ENCODE measurements around the gene RILPL1.

Gene RILPL1

DNA sequence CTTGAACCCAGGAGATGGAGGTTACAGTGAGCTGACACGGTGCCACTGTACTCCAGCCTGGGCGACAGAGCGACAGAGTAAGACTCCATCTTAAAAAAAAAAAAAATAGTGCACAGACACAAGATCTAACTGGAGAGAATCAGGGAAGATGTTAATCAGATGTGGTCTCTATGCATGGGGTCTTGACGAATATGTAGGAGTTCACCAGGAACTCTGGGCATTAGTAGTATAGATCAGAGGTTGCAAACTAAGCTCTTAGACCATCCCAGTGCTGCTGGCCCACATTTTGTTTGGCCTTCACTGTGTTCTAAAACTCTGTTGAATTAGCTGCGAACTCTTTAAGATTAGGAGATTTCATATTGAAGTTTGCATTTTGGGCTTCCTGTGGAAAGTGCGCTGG is 43.9 kb downstream of the RILPL1 start:
- Histone ChIP-seq H3K36me3 (ENCODE audit: insufficient read depth, low read length) (no peaks in the 10 kb centered on the region), H3K9ac (ENCODE audit: low read length) (no peak overlapping the region), H2AFZ (ENCODE audit: low read length) (no peak overlapping the region), H3K79me2 (ENCODE audit: insufficient read depth, low read length) (no peaks in the 10 kb centered on the region), H3K9me2 (ENCODE audit: low read depth, low read length) (no peaks in the 10 kb centered on the region), H3F3A (ENCODE audit: insufficient read depth, low read length) (no peaks in the 10 kb centered on the region), H3K4me1 (ENCODE audit: insufficient read depth, low read length, severe bottlenecking) (no peaks in the 10 kb centered on the region), H3K27ac (ENCODE audit: low read depth, low read length, poor library complexity, severe bottlenecking) (no peak overlapping the region), H3K27me3 (ENCODE audit: insufficient read depth, low read length) (no peaks in the 10 kb centered on the region), H3K4me3 (ENCODE audit: low read depth, low read length, poor library complexity, severe bottlenecking) (no peak overlapping the region), H3K9me3 (ENCODE audit: low read length) (no peaks in the 10 kb centered on the region), H3K4me2 (ENCODE audit: low read length) (no peak overlapping the region), H4K20me1 (ENCODE audit: insufficient read depth, low read length) (no peaks in the 10 kb centered on the region)
- no peak for TF ChIP-seq EZH2 (IDR thresholded peaks at IDR 0.05; ENCODE audit: borderline replicate concordance, low read length)
- TF ChIP-seq, protein P1, sequence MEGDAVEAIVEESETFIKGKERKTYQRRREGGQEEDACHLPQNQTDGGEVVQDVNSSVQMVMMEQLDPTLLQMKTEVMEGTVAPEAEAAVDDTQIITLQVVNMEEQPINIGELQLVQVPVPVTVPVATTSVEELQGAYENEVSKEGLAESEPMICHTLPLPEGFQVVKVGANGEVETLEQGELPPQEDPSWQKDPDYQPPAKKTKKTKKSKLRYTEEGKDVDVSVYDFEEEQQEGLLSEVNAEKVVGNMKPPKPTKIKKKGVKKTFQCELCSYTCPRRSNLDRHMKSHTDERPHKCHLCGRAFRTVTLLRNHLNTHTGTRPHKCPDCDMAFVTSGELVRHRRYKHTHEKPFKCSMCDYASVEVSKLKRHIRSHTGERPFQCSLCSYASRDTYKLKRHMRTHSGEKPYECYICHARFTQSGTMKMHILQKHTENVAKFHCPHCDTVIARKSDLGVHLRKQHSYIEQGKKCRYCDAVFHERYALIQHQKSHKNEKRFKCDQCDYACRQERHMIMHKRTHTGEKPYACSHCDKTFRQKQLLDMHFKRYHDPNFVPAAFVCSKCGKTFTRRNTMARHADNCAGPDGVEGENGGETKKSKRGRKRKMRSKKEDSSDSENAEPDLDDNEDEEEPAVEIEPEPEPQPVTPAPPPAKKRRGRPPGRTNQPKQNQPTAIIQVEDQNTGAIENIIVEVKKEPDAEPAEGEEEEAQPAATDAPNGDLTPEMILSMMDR (IDR thresholded peaks at IDR 0.05; ENCODE audit: low read length), result no peak

DNA sequence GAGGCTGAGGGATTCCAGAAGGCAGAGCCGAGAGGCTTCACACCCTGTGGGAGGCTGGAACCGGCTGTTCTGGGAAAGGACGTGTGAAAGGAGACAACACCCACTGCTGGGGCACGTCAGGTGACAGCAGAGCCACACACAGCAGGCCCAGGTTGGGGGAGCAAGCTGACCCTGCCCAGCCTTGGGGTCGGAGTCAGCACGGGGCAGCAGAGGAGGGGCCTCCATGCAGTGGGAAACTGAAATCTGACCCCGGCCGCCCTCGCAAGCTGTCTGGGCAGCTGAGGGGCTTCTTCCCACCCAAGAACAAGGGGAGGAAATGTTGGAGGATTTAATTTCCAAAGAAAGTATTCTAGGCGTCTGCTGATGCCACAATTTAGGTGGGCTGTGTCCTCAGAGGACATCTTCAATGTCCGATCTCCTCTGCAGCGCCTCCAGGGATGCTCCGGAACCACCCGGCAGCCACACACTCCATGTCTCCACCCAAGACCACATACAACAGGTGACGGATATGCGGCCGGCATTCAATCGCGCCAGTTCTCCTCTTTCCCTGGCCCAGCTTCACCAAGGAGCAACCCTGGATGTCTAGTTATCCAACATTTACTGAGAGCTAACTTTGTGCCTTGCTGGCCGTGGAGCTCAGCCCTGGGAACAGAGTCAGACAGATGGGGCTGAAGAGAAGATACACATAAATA is 44.8 kb downstream of the RILPL1 start:
- H3K36me3 ChIP-seq (ENCODE audit: insufficient read depth, low read length), result no peaks in the 10 kb centered on the region
- peaks cover 9% of the 10 kb centered on the region for H3K4me1 ChIP-seq (ENCODE audit: insufficient read depth, low read length, severe bottlenecking)
- no peaks in the 10 kb centered on the region for H3K9me2 ChIP-seq (ENCODE audit: low read depth, low read length)
- H3K79me2 ChIP-seq (ENCODE audit: insufficient read depth, low read length), result no peaks in the 10 kb centered on the region
- H3K9me3 ChIP-seq (ENCODE audit: low read length), result no peaks in the 10 kb centered on the region
- H3K4me3 ChIP-seq (ENCODE audit: low read depth, low read length, poor library complexity, severe bottlenecking), result no peak overlapping the region
- no peaks in the 10 kb centered on the region for H3F3A ChIP-seq (ENCODE audit: insufficient read depth, low read length)
- no peak overlapping the region for H3K27ac ChIP-seq (ENCODE audit: low read depth, low read length, poor library complexity, severe bottlenecking)
- H3K27me3 ChIP-seq (ENCODE audit: insufficient read depth, low read length), result no peaks in the 10 kb centered on the region
- TF ChIP-seq EZH2 (IDR thresholded peaks at IDR 0.05; ENCODE audit: borderline replicate concordance, low read length), result no peak
- TF ChIP-seq, protein P1 (IDR thresholded peaks at IDR 0.05; ENCODE audit: low read length), result no peak
- H4K20me1 ChIP-seq (ENCODE audit: insufficient read depth, low read length), result no peaks in the 10 kb centered on the region
- H3K4me2 ChIP-seq (ENCODE audit: low read length), result no peak overlapping the region
- H2AFZ ChIP-seq (ENCODE audit: low read length), result no peak overlapping the region
- no peak overlapping the region for H3K9ac ChIP-seq (ENCODE audit: low read length)

- no peaks in the 10 kb centered on the region for H3F3A ChIP-seq (ENCODE audit: insufficient read depth, low read length)
- H3K27me3 ChIP-seq (ENCODE audit: insufficient read depth, low read length), result no peaks in the 10 kb centered on the region
- no peak overlapping the region for H2AFZ ChIP-seq (ENCODE audit: low read length)
- H4K20me1 ChIP-seq (ENCODE audit: insufficient read depth, low read length), result no peaks in the 10 kb centered on the region
- no peak overlapping the region for H3K27ac ChIP-seq (ENCODE audit: low read depth, low read length, poor library complexity, severe bottlenecking)
- H3K9me2 ChIP-seq (ENCODE audit: low read depth, low read length), result no peaks in the 10 kb centered on the region
- H3K4me2 ChIP-seq (ENCODE audit: low read length), result no peak overlapping the region
- no peak overlapping the region for H3K9ac ChIP-seq (ENCODE audit: low read length)
- no peak overlapping the region for H3K4me3 ChIP-seq (ENCODE audit: low read depth, low read length, poor library complexity, severe bottlenecking)
- peaks cover 10% of the 10 kb centered on the region for H3K4me1 ChIP-seq (ENCODE audit: insufficient read depth, low read length, severe bottlenecking)
- TF ChIP-seq, protein P1 (IDR thresholded peaks at IDR 0.05; ENCODE audit: low read length), result no peak
- TF ChIP-seq EZH2 (IDR thresholded peaks at IDR 0.05; ENCODE audit: borderline replicate concordance, low read length), result no peak
- no peaks in the 10 kb centered on the region for H3K79me2 ChIP-seq (ENCODE audit: insufficient read depth, low read length)
- no peaks in the 10 kb centered on the region for H3K9me3 ChIP-seq (ENCODE audit: low read length)
- H3K36me3 ChIP-seq (ENCODE audit: insufficient read depth, low read length), result no peaks in the 10 kb centered on the region
Measured at GRCh38 chr12:123487428-123487827, 46.1 kb downstream of the RILPL1 start.
